Middle frontal gyrus (tissue), 1 donor: ENCODE measurements around the gene MMP28.

Experiments used
- DNase-seq: peaks from one replicate; pipeline ENCODE4 v3.0.0-alpha.2; 2015; ENCODE audit warnings: low spot score; ENCODE audit errors: extremely low spot score

The MMP28 gene

GRCh38 chr17:35743626-35744328 is 51.7 kb downstream of the MMP28 start:
- DNase-seq = no peak

- DNase-seq = no peak
These were observed 52.5 kb downstream of the MMP28 start for GRCh38 chr17:35742896-35743477.

DNA sequence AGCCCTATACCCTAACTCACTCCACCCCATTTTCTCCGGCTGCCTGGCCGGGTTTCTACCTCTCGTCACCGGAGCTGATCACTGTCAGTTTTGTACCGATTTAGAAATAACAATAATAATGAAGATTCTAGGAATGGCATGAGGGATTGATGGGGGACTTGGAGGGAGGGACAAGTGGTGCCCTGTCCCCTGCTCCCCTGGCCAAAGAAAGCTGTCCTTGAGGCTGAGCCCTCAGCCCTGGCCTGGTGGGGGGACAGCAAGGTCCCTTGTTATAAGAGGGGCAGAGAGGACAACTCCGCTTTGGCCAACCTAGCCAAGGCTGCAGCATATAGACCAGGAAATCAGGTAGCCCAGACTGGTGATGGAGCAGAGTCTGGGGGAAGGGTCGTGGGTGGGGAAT is 52.9 kb downstream of the MMP28 start:
- DNase-seq = no peak

DNA sequence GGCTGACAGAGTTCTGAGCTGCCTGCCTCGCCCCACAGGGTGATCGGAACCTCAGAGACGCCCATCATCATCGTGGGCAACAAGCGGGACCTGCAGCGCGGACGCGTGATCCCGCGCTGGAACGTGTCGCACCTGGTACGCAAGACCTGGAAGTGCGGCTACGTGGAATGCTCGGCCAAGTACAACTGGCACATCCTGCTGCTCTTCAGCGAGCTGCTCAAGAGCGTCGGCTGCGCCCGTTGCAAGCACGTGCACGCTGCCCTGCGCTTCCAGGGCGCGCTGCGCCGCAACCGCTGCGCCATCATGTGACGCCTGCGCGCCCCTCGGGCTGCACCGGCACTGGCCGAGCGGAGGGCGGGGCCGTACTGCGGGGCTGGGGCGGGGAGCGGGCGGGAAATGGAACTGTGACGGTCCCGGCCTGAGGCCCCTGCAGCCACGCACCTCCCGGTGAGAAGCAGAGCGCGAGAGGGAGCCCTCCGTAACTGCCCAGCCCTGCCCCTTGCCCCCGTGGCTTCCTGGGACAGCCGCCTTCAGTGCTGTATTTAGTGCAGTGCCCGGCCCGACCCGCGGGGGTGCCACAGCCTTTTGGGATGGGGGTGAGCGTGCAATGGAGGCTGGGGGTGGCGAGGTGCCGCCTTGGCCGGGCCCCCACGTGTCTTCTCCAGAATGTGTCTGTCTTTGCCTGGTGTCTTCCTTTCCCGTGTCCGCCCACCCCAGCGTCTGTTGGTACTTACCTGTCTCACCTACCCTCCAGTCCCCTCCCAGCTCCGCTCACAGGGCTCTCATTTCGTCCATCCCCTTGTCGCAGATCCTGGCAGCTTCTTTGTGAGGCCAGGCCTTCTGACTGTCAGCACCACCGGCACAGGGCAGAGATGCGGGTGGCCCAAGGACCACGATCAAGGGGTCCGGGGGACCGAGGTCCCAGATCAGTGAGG is 54.2 kb downstream of the MMP28 start:
- DNase-seq = no peak

DNA sequence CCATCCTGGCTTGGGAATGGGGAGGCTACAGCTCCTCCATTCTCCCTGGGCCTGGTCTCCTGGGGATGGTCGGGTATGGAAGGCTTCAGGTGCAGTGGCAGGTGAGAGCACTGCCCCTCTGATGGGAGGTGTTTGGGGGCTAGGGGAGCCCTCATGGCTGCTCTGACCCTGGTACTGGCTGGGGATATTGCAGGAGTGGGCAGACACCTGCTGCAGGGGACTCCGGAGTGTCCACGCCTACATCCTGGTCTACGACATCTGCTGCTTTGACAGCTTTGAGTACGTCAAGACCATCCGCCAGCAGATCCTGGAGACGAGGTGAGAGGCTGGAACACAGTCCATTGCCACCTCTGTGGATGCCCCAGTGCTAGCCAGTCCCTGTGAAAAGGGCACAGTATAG is 55.2 kb downstream of the MMP28 start:
- DNase-seq = no peak

- no peak for DNase-seq
These were observed 56.8 kb downstream of the MMP28 start for GRCh38 chr17:35738519-35739133.

- DNase-seq = no peak
These were observed 59.2 kb downstream of the MMP28 start for GRCh38 chr17:35736236-35736635.

- DNase-seq = no peak
These were observed 60.2 kb downstream of the MMP28 start for GRCh38 chr17:35735036-35735805.

DNA sequence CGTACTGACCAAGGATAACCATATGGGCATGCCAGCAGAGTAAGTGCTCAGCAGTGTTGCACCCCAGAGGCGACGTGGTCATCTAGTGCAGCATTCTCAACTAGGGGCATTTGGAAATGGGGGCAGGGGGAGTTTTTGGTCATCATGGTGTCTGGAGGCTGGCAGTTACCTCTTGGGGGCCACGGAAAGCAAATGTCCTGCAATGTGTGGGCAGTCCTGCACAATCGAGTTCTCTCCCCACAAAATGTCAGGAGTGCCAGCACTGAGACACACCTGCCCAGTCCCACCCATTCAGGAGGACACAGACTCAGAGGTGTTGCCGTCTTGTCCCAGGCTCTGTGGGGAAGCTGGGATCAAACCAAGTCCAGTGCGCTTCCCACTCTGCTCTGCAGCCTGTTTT is 61.0 kb downstream of the MMP28 start:
- no peak for DNase-seq

DNA sequence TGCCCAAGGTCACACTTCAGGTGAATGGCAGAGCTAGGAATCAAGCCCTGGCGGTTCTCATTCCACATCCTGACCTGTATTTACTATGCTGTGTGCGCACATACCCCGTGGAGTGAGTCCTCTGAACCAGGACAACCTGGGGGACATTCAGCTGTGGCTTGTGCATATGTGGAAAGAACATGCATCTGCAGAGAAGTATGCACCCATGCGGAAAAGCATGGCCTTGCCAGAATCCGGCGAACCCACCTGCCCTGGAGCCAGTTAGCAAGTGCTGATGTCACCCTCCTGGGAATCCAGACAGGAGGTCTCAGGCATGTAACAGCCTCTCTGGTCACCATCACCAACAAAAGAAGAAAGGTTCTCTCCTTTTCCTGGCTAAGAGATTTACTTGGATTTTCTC is 62.1 kb downstream of the MMP28 start:
- DNase-seq = no peak

DNA sequence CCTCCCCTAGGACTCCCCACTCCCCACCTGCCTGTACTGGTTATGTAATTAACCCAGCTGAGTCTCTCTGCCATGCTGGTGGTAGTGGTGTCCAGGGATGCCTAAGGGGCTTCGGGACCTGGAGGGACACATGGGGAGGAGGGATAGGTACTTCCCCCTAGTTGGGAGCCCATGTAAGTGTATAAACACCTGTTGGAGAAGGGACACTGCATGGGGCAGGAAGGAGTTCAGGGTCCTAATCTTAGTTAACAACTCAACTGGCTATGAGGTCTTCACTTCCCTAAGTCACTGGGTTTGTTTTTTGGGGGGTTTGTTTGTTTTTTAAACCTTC is 62.7 kb downstream of the MMP28 start:
- no peak for DNase-seq

DNA sequence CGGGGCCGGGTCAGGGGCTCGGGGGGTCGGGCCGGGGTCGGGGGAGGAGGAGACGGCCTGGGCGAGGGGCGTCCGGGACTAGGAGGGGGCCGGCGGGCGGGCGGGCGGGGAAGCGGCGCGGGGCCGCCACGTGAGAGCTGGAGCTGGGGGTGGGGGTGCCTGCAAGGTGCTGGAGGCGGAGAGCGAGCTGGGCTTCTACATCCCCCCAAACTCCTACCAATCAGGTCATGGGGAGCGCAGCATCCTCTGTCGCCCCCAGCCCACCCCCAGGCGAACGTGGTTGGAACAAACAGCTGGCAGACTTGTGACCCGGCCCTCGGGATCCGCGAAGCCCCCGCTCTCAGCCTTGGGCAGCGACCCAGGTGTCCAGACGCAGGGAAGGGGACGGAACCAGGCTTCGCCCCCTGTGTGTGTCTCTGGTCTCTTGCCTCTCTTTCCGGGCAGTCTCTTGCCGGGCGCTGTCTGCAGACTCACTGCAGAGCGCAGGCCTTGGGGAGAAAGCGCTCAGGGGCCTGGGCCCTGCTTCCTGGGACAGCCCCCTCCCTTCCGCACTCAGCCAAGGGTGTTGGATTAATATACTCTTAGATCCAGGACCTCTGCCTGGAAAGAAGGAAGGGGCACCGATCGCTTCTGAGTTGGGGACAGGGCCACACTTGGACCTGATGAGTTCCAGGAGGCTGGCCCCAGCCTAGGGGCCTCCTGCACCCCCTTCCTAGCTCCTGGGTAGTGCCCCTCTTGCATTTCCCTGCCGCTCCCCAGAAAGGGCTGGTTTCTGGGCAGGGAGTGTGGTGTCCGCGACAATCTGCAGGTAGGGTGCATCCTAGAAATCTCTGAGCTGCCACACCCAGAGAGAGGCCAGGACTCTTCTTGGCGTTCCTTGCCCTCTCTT is 63.3 kb downstream of the MMP28 start:
- no peak for DNase-seq

GRCh38 chr17:35731239-35731916 is 64.1 kb downstream of the MMP28 start, which contains the start of gene RASL10B:
Gene RASL10B, plus strand, starts transcription at chr17:35731639. Its CDS starts 3,546 bp downstream, at chr17:35735185.
- no peak for DNase-seq

GRCh38 chr17:35730400-35731005 is 64.9 kb downstream of the MMP28 start:
- DNase-seq = no peak

GRCh38 chr17:35729405-35729833 is 66.0 kb downstream of the MMP28 start:
- DNase-seq = no peak

GRCh38 chr17:35728551-35728950 is 66.9 kb downstream of the MMP28 start:
- DNase-seq = no peak

DNA sequence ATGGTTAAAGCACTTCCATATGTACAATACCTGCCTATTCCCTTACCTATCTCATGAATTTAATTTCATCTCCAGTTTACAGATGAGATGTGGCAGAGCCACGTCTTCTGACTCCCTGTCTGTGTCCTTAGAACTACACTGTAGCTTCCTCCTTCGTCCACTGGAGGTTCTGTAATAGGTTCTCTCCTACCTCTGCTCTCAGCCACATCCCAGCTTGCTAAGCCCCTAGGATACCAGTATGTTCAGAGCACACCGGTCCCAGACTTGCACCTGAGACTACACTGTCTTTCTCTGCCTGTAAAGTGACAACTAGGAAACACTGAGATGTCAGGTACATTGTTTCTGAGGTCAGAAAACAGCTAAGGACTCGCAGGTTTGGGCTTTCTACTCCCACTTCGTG is 67.8 kb downstream of the MMP28 start:
- no peak for DNase-seq

DNA sequence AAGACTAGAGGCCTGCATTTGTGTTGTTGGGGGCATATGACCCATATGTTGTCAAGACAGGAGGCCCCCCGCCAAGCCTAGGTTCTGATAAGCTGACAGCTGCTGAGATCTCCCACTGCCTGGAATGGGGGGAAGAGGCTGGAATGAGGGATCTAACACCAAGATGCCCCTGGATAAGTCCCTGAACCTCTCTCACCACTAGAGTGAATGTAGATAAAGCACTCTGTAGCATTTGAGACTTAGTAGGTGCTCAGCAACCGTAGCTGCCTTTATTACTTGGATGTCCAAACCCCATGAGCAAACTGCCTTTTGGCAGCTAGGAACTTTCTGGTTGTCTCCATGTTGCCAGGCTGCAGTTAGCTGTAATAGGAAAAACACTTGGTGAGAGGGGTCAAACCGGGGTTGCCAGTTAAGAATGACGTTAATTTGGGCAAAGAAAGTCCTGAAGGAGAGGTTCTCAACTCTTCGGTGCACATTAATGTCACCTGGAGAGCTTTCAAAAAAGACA is 68.4 kb downstream of the MMP28 start:
- DNase-seq = no peak
